C4-2B (cell line): ENCODE measurements around the gene CC2D2A.

Experiments
- CTCF ChIP-seq: fragments of 450-650 bp; conservative IDR thresholded peaks from 2 replicates; pipeline ENCODE4 v1.5.1; 2017; ENCODE audit warnings: mild to moderate bottlenecking
- ZFX ChIP-seq: fragments of 450-650 bp; IDR thresholded peaks from 2 replicates; pipeline ENCODE4 v1.6.1; 2017

- TF ChIP-seq CTCF (no peak), ZFX (no peak)
Measured at GRCh38 chr4:15533817-15534216, 64.1 kb downstream of the CC2D2A start.
